H9 (cell line): ENCODE measurements around the gene TMEM158. TPM values are rescaled to one million over a fixed set of nuclear protein-coding genes. Genes with fewer than 3 reads are reported as not detected.

Experiments
- DNase-seq: peaks from one replicate; pipeline ENCODE4 v3.0.0-alpha.2; 2017
- H2AFZ ChIP-seq: one replicate; pipeline ENCODE4 v1.6.1; 2013; ENCODE audit warnings: mild to moderate bottlenecking, low read length, control low read depth, moderate library complexity
- H2AK5ac ChIP-seq: 2 replicates; pipeline ENCODE4 v1.6.1; 2013; ENCODE audit warnings: low read length, control low read depth, mixed read lengths; ENCODE audit not compliant: insufficient read length
- H2BK120ac ChIP-seq: one replicate; pipeline ENCODE4 v1.6.1; 2013; ENCODE audit warnings: low read depth, mild to moderate bottlenecking, low read length, control low read depth, inconsistent platforms; ENCODE audit not compliant: poor library complexity, severe bottlenecking
- H2BK12ac ChIP-seq: 2 replicates; pipeline ENCODE4 v1.6.1; 2013; ENCODE audit warnings: low read length, control low read depth, mixed read lengths, low read depth; ENCODE audit not compliant: insufficient read length
- H2BK15ac ChIP-seq: 2 replicates; pipeline ENCODE4 v1.6.1; 2013; ENCODE audit warnings: low read depth, low read length, control low read depth
- H2BK20ac ChIP-seq: one replicate; pipeline ENCODE4 v1.6.1; 2013; ENCODE audit warnings: low read depth, mild to moderate bottlenecking, low read length, control low read depth, inconsistent platforms; ENCODE audit not compliant: poor library complexity, severe bottlenecking
- H2BK5ac ChIP-seq: 2 replicates; pipeline ENCODE4 v1.6.1; 2013; ENCODE audit warnings: low read length, control low read depth, mixed read lengths; ENCODE audit not compliant: insufficient read length
- H3K14ac ChIP-seq: 2 replicates; pipeline ENCODE4 v1.6.1; 2013; ENCODE audit warnings: low read length, control low read depth; ENCODE audit not compliant: insufficient read depth
- H3K18ac ChIP-seq: 2 replicates; pipeline ENCODE4 v1.6.1; 2013; ENCODE audit warnings: low read depth, mild to moderate bottlenecking, mixed read lengths, low read length, control low read depth; ENCODE audit not compliant: insufficient read length
- H3K23ac ChIP-seq: 2 replicates; pipeline ENCODE4 v1.6.1; 2013; ENCODE audit warnings: low read length, control low read depth, mixed read lengths, low read depth; ENCODE audit not compliant: insufficient read length
- H3K23me2 ChIP-seq: 2 replicates; pipeline ENCODE4 v1.6.1; 2013; ENCODE audit warnings: low read depth, mild to moderate bottlenecking, mixed read lengths, low read length, control low read depth; ENCODE audit not compliant: insufficient read length, poor library complexity, severe bottlenecking
- H3K27ac ChIP-seq: 2 replicates; pipeline ENCODE4 v1.5.1; 2013; ENCODE audit warnings: low read length, control low read depth, mixed read lengths, low read depth; ENCODE audit not compliant: insufficient read length
- H3K27me3 ChIP-seq: 2 replicates; pipeline ENCODE4 v1.6.1; 2013; ENCODE audit warnings: low read length, control low read depth, inconsistent platforms; ENCODE audit not compliant: insufficient read depth
- H3K4ac ChIP-seq: 2 replicates; pipeline ENCODE4 v1.6.1; 2013; ENCODE audit warnings: low read depth, mild to moderate bottlenecking, control low read depth, inconsistent platforms, low read length, moderate library complexity
- H3K4me1 ChIP-seq: 2 replicates; pipeline ENCODE4 v1.6.1; 2013; ENCODE audit warnings: low read length, control low read depth, inconsistent platforms; ENCODE audit not compliant: insufficient read depth
- H3K4me2 ChIP-seq: 2 replicates; pipeline ENCODE4 v1.6.1; 2013; ENCODE audit warnings: low read length, control low read depth, mixed read lengths; ENCODE audit not compliant: insufficient read length, insufficient read depth
- H3K56ac ChIP-seq: 2 replicates; pipeline ENCODE4 v1.6.1; 2013; ENCODE audit warnings: low read depth, mild to moderate bottlenecking, mixed read lengths, low read length, control low read depth; ENCODE audit not compliant: insufficient read length
- H3K79me1 ChIP-seq: 2 replicates; pipeline ENCODE4 v1.6.1; 2013; ENCODE audit warnings: low read depth, mild to moderate bottlenecking, moderate library complexity, low read length, control low read depth, inconsistent platforms; ENCODE audit not compliant: insufficient read depth, poor library complexity, severe bottlenecking
- H3K79me2 ChIP-seq: 2 replicates; pipeline ENCODE4 v1.6.1; 2013; ENCODE audit warnings: low read length, control low read depth, inconsistent platforms; ENCODE audit not compliant: insufficient read depth
- H3K9ac ChIP-seq: 2 replicates; pipeline ENCODE4 v1.6.1; 2013; ENCODE audit warnings: low read length, control low read depth, mixed read lengths; ENCODE audit not compliant: insufficient read length; ENCODE audit errors: extremely low read depth
- H3K9me3 ChIP-seq: one replicate; pipeline ENCODE4 v1.6.1; 2013; ENCODE audit warnings: low read depth, low read length, inconsistent platforms; ENCODE audit not compliant: control insufficient read depth
- H3T11ph ChIP-seq: one replicate; pipeline ENCODE4 v1.6.1; 2013; ENCODE audit warnings: mild to moderate bottlenecking, low read length, control low read depth, inconsistent platforms
- H4K20me1 ChIP-seq: one replicate; pipeline ENCODE4 v1.6.1; 2013; ENCODE audit not compliant: control insufficient read depth, insufficient read length, insufficient read depth
- H4K5ac ChIP-seq: 2 replicates; pipeline ENCODE4 v1.6.1; 2013; ENCODE audit warnings: low read depth, mild to moderate bottlenecking, mixed read lengths, low read length, control low read depth; ENCODE audit not compliant: insufficient read length
- H4K8ac ChIP-seq: replicated peaks from 2 replicates; pipeline ENCODE4 v1.6.1; 2013; ENCODE audit warnings: low read length, control low read depth, mixed read lengths, low read depth; ENCODE audit not compliant: insufficient read length
- H4K91ac ChIP-seq: 2 replicates; pipeline ENCODE4 v1.6.1; 2013; ENCODE audit warnings: low read depth, mild to moderate bottlenecking, moderate library complexity, mixed read lengths, low read length, control low read depth; ENCODE audit not compliant: insufficient read length
- H3K27ac Mint-ChIP-seq, 3 experiments: 2 replicates in 2 of 3; 3 replicates in 1 of 3; pipeline ENCODE4 v1.8.0; 2020 to 2021; ENCODE audit warnings: mixed read lengths in 3 of 3, mild to moderate bottlenecking in 1 of 3, moderate library complexity in 1 of 3
- H3K27me3 Mint-ChIP-seq: 2 replicates; pipeline ENCODE4 v1.8.0; 2021; ENCODE audit warnings: low read depth, mild to moderate bottlenecking, moderate library complexity, mixed read lengths
- H3K36me3 Mint-ChIP-seq, 3 experiments: 2 replicates in 2 of 3; 3 replicates in 1 of 3; pipeline ENCODE4 v1.8.0; 2020 to 2021; ENCODE audit warnings: low read depth in 3 of 3, mixed read lengths in 3 of 3; ENCODE audit not compliant: insufficient read depth in 1 of 3
- H3K4me1 Mint-ChIP-seq, 2 experiments: 2 replicates each; pipeline ENCODE4 v1.8.0; 2020; ENCODE audit warnings: mixed read lengths in 2 of 2
- H3K4me3 Mint-ChIP-seq, 2 experiments: 2 replicates in 1 of 2; 3 replicates in 1 of 2; pipeline ENCODE4 v1.8.0; 2020 to 2021; ENCODE audit warnings: mild to moderate bottlenecking in 2 of 2, mixed read lengths in 2 of 2, moderate library complexity in 1 of 2
- H3K9me3 Mint-ChIP-seq, 2 experiments: 2 replicates in 1 of 2; 3 replicates in 1 of 2; pipeline ENCODE4 v1.8.0; 2020; ENCODE audit warnings: mild to moderate bottlenecking in 2 of 2, mixed read lengths in 2 of 2, moderate library complexity in 1 of 2
- CTCF ChIP-seq: fragments of 200-600 bp; sonication (generic); conservative IDR thresholded peaks from 3 replicates; pipeline ENCODE4 v1.8.0; 2021; ENCODE audit warnings: antibody characterized with exemption, mild to moderate bottlenecking
- WGBS: extraction: QIAGEN DNeasy Blood & Tissue Kit; methylation state at CpG from one replicate; pipeline ENCODE4 v1.1.7; 2013; ENCODE audit warnings: missing lambda C conversion rate, low lambda C conversion rate, mixed read lengths; ENCODE audit not compliant: insufficient read length; ENCODE audit errors: extremely low coverage; 5-methylcytosine and 5-hydroxymethylcytosine counted together
- total RNA-seq: library from RNA; stranded (reverse); gene quantifications from 2 replicates; pipeline ENCODE4 v1.2.1, GENCODE V29; 2021

TMEM158 gene
- total RNA-seq, 1 experiment from 2014 or later: 29.1 TPM

DNA sequence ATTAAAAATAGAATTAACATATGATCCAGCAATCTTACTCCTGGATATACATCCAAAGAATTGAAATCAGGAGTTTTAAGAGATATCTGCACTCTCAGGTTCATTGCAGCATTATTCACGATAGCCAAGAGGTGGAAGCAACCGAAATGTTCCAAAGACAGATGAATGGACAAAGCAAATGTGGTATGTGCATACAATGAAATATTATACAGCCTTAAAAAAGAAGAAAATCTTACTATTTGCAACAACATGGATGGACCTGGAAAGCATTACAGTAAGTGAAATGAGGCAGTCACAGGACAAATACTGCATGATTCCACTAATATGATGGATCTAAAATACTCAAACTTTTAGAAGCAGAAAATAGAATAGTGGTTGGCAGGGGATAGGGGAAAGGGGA, 9.3 kb upstream of the TMEM158 start:
- Mint-ChIP-seq H3K27ac (no peak overlapping the region), H3K27me3 (peaks cover 2% of the 10 kb centered on the region), H3K36me3 (no peaks in the 10 kb centered on the region; a peak in 2 of 7 replicates), H3K9me3 (peaks cover 3 to 10% of the 10 kb centered on the region in 2 experiments; a peak in 2 of 5 replicates), H3K4me3 (no peak overlapping the region), H3K4me1 (peaks cover 15 to 16% of the 10 kb centered on the region in 2 experiments)
- Histone ChIP-seq H4K5ac (no peak overlapping the region), H3K79me2 (no peaks in the 10 kb centered on the region), H2AK5ac (no peak overlapping the region), H3K23ac (no peak overlapping the region), H2BK5ac (no peak overlapping the region), H3K4me2 (no peak overlapping the region), H3K27me3 (no peaks in the 10 kb centered on the region), H3K9me3 (no peaks in the 10 kb centered on the region), H2BK120ac (no peak overlapping the region), H3T11ph (no peak overlapping the region), H3K18ac (no peak overlapping the region), H3K23me2 (no peaks in the 10 kb centered on the region), H3K4ac (no peak overlapping the region), H4K8ac (no peak overlapping the region), H4K91ac (no peak overlapping the region), H3K4me1 (peaks cover 8% of the 10 kb centered on the region), H4K20me1 (no peaks in the 10 kb centered on the region), H3K9ac (no peak overlapping the region), H2AFZ (no peak overlapping the region), H3K27ac (no peak overlapping the region), H3K79me1 (no peaks in the 10 kb centered on the region), H2BK20ac (no peak overlapping the region), H3K56ac (no peak overlapping the region), H2BK15ac (no peak overlapping the region), H3K14ac (no peak overlapping the region), H2BK12ac (no peak overlapping the region)
- no peak for TF ChIP-seq CTCF
- DNase-seq: no peak
- no CpG with 5 or more reads among the region's 2 CpGs for WGBS
